H54 (cell line): ENCODE data around the gene NDUFS2.

Source experiments
- DNase-seq: peaks from one replicate; pipeline ENCODE4 v3.0.0; 2011; ENCODE audit warnings: low spot score, mixed read lengths; ENCODE audit not compliant: insufficient read length
- FAIRE-seq: peaks from 3 replicates; lab custom pipeline; 2011; peaks lifted over from hg19 to GRCh38; lab: Jason Lieb, UNC
- POLR2A ChIP-seq: IDR thresholded peaks from 2 replicates; pipeline ENCODE4 v1.6.1; 2011; ENCODE audit warnings: low read depth, mild to moderate bottlenecking, low read length

The NDUFS2 gene

GRCh38 chr1:161193561-161194235 lies 8.5 kb upstream of the NDUFS2 start:
- TF ChIP-seq POLR2A = no peak
- DNase-seq = no peak
- no peak for FAIRE-seq

GRCh38 chr1:161195171-161195570 lies 7.0 kb upstream of the NDUFS2 start:
- DNase-seq (no peak), FAIRE-seq (no peak)
- TF ChIP-seq POLR2A = no peak

GRCh38 chr1:161196111-161196510 lies 6.1 kb upstream of the NDUFS2 start:
- no peak for DNase-seq
- no peak for FAIRE-seq
- no peak for TF ChIP-seq POLR2A

- TF ChIP-seq POLR2A = no peak
- DNase-seq (no peak), FAIRE-seq (no peak)
These were observed 5.4 kb upstream of the NDUFS2 start for GRCh38 chr1:161196521-161197451.

GRCh38 chr1:161197560-161198193 lies 4.5 kb upstream of the NDUFS2 start:
- TF ChIP-seq POLR2A = no peak
- no peak for FAIRE-seq
- no peak for DNase-seq

GRCh38 chr1:161198194-161198896 lies 3.8 kb upstream of the NDUFS2 start:
- no peak for DNase-seq
- TF ChIP-seq POLR2A = no peak
- no peak for FAIRE-seq

- TF ChIP-seq POLR2A = no peak
- DNase-seq (no peak), FAIRE-seq (no peak)
These were observed 3.2 kb upstream of the NDUFS2 start, which contains the start of gene ADAMTS4 for GRCh38 chr1:161198897-161199431. Gene ADAMTS4 (minus strand): TSS chr1:161199054. CDS start chr1:161198627, 427 bp downstream.

- DNase-seq = no peak
- no peak for FAIRE-seq
- TF ChIP-seq POLR2A = no peak
These were observed 2.5 kb upstream of the NDUFS2 start for GRCh38 chr1:161199506-161200139.

- no peak for TF ChIP-seq POLR2A
- FAIRE-seq (no peak), DNase-seq (no peak)
These were observed 1.7 kb upstream of the NDUFS2 start for GRCh38 chr1:161200421-161200991.

GRCh38 chr1:161200992-161201835 lies 953 bp upstream of the NDUFS2 start:
- no peak for DNase-seq
- TF ChIP-seq POLR2A = no peak
- FAIRE-seq = no peak

GRCh38 chr1:161206411-161207140 lies 4.4 kb downstream of the NDUFS2 start:
- DNase-seq (no peak), FAIRE-seq (no peak)
- no peak for TF ChIP-seq POLR2A
